ENCODE measurements around the gene KIF26B. TPM values are rescaled to one million over a fixed set of nuclear protein-coding genes. Genes with fewer than 3 reads are reported as not detected.
"Not testable (repeated sequence)": the region's sequence is repeated elsewhere in the genome, so short reads cannot be mapped to it uniquely, and the experiment has no call there.

KIF26B gene
- total RNA-seq, 2 donors from 2014 or later: 0.83 to 1.3 TPM

DNA sequence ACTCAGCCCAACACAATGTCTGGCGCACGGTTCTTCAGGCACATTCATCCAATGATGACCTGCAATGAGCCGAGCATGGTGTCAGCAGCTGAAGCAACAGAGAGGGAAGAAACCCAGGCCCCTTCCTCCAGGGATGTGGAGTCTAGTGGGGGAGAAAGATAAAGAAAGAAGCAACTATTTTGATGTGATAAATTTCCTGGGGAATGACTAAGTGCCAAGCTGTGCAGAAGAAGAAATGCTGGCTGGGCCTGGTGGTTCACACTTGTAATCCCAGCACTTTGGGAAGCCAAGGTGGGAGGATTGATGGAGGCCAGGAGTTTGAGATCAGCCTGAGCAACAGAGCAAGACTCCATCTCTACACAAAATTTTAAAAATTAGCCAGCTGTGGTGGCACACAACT is 561.8 kb downstream of the KIF26B start:
- H3K9me3 ChIP-seq: no peaks in the 10 kb centered on the region
- H3K4me1 ChIP-seq: no peaks in the 10 kb centered on the region
- TF ChIP-seq, protein P1, sequence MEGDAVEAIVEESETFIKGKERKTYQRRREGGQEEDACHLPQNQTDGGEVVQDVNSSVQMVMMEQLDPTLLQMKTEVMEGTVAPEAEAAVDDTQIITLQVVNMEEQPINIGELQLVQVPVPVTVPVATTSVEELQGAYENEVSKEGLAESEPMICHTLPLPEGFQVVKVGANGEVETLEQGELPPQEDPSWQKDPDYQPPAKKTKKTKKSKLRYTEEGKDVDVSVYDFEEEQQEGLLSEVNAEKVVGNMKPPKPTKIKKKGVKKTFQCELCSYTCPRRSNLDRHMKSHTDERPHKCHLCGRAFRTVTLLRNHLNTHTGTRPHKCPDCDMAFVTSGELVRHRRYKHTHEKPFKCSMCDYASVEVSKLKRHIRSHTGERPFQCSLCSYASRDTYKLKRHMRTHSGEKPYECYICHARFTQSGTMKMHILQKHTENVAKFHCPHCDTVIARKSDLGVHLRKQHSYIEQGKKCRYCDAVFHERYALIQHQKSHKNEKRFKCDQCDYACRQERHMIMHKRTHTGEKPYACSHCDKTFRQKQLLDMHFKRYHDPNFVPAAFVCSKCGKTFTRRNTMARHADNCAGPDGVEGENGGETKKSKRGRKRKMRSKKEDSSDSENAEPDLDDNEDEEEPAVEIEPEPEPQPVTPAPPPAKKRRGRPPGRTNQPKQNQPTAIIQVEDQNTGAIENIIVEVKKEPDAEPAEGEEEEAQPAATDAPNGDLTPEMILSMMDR (IDR thresholded peaks at IDR 0.05): no peak
- H3K4me3 ChIP-seq: no peak overlapping the region
- no peaks in the 10 kb centered on the region for H3K27me3 ChIP-seq
- no peak overlapping the region for H3K27ac ChIP-seq
- no peaks in the 10 kb centered on the region for H3K36me3 ChIP-seq
- DNase-seq (ENCODE audit: low spot score): no peak

DNA sequence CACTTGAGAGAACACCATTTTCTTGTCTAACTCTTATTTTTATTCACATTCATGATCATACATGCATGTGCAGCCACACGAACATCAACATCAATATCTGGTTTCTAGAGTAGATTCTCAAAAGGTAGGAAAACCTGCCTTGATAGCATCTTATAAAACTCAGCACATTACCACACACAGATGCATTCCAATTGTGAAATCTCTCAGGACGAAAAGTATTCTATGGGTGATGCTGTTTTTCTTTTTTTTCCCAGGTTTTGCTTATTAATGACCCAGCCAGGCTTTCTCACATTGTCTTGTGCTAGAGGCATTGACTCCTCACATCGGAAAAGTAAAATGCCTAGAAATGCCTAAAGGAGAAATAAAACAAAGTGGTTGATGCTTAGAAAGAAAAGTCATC is 562.8 kb downstream of the KIF26B start:
- H3K36me3 ChIP-seq: no peaks in the 10 kb centered on the region

DNA sequence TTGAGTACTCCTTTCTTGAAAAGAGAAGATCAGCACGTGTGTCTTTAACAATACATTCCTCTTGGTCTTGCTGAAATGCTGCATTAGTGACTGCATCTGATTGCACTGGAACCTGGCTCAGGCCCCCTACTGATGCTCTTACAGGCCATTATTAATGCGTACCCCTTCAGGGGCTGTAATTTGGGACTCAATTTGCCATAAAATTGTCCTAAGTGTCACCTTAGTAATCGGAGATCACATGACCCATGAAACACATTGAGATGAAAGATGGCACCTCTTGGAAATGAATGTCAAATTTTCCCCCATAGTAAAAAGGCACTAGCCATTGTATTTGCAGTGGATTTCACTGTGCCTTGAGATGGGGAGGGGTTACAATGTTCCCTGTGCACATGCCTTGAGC is 563.3 kb downstream of the KIF26B start:
- no peaks in the 10 kb centered on the region for H3K4me1 ChIP-seq
- no peak overlapping the region for H3K27ac ChIP-seq
- TF ChIP-seq, protein P1 (IDR thresholded peaks at IDR 0.05): no peak
- H3K27me3 ChIP-seq: no peaks in the 10 kb centered on the region
- H3K4me3 ChIP-seq: no peak overlapping the region
- no peak for DNase-seq (ENCODE audit: low spot score)
- H3K36me3 ChIP-seq: no peaks in the 10 kb centered on the region
- H3K9me3 ChIP-seq: no peaks in the 10 kb centered on the region

More for the DNA sequence above, 562.8 kb downstream of the KIF26B start:
- Histone ChIP-seq H3K4me1 (no peaks in the 10 kb centered on the region), H3K27ac (no peak overlapping the region), H3K27me3 (no peaks in the 10 kb centered on the region), H3K4me3 (no peak overlapping the region), H3K9me3 (no peaks in the 10 kb centered on the region)
- TF ChIP-seq, protein P1 (IDR thresholded peaks at IDR 0.05): no peak
- no peak for DNase-seq (ENCODE audit: low spot score)

DNA sequence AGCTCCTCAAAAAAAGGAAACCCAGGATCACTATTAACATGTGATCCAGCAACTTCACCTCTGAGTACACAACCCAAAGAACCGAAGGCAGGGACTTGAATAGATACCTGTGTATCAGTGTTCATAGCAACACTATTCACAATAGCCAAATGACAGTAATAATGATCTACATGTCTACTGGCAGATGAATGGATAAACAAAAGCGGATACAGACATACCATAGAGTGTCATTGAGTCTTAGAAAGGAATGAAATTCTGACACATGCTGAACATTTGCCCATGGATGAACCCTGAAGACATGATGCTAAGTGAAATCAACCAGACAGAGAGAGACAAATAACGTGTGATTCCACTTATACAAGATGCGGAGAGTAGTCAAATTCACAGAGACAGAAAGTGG is 564.2 kb downstream of the KIF26B start:
- TF ChIP-seq, protein P1 (IDR thresholded peaks at IDR 0.05): no peak
- no peak for DNase-seq (ENCODE audit: low spot score)
- Histone ChIP-seq H3K4me3 (no peak overlapping the region), H3K9me3 (no peaks in the 10 kb centered on the region), H3K4me1 (no peaks in the 10 kb centered on the region), H3K27ac (no peak overlapping the region), H3K27me3 (no peaks in the 10 kb centered on the region), H3K36me3 (no peaks in the 10 kb centered on the region)

DNA sequence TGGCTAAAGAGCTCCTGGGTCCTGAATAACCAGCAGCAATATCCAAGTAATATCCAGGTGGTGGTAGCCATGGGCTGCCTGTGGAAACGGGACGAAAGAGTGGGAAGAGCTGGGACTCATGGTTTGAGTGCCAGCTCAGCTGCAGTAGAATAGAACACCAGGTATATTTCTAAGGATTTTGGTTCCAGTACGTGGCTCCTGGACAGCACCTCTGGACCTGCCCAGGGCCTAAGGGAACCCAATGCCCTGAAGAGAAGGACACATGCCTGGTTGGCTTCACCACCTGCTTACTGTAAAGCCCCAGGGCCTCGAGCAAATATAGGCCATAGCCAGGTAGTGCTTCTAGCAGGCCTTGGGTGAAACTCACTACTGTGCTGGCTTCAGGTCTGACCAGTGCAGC is 566.7 kb downstream of the KIF26B start:
- TF ChIP-seq, protein P1 (IDR thresholded peaks at IDR 0.05): no peak
- H3K27ac ChIP-seq: no peak overlapping the region
- no peak overlapping the region for H3K4me3 ChIP-seq
- DNase-seq (ENCODE audit: low spot score): no peak
- no peaks in the 10 kb centered on the region for H3K9me3 ChIP-seq
- no peaks in the 10 kb centered on the region for H3K36me3 ChIP-seq
- H3K27me3 ChIP-seq: no peaks in the 10 kb centered on the region
- no peaks in the 10 kb centered on the region for H3K4me1 ChIP-seq

DNA sequence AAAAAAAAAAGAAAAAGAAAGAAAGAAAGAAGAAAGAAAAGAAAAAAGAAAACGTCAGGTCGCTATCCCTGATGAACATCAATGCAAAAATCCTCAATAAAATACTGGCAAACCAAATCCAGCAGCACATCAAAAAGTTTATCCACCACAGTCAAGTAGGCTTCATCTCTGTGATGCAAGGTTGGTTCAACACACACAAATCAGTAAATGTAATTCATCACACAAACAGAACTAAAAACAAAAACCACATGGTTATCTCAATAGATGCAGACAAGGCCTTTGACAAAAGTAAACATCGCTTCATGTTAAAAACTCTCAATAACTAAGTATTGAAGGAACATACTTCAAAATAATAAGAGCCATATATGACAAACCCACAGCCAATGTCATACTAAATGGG is 573.2 kb downstream of the KIF26B start:
- DNase-seq (ENCODE audit: low spot score); H3K27ac ChIP-seq; H3K27me3 ChIP-seq; H3K36me3 ChIP-seq; H3K4me3 ChIP-seq; H3K4me1 ChIP-seq: not testable (repeated sequence)
- H3K9me3 ChIP-seq: peaks cover 0 to 23% of the 10 kb centered on the region in 2 donors
